Heart right ventricle (tissue), 16 donors: Measurements from ENCODE around the gene ABLIM2. TPM values are rescaled to one million over a fixed set of nuclear protein-coding genes. Genes with fewer than 3 reads are reported as not detected.

Experiments used
- ATAC-seq, 8 donors: fragments of 200-7000 bp; cut with Tn5 transposase; one replicate each; pipeline ENCODE4 v1.9.1; 2020; ENCODE audit warnings: mild to moderate bottlenecking in 8 of 8, moderate library complexity in 8 of 8, moderate number of reproducible peaks in 1 of 8
- DNase-seq, 2 donors: peaks; one replicate each; pipeline ENCODE4 v3.0.0-alpha.2; 2020
- H3K27ac ChIP-seq, 10 donors: fragments of 200-600 bp; sonication (generic) in 2 of 10; one replicate each; pipeline versions ENCODE4 v1.5.0 to v1.8.0; 2020 to 2022; ENCODE audit warnings: mild to moderate bottlenecking in 3 of 10
- H3K27me3 ChIP-seq, 7 donors: fragments of 200-600 bp; one replicate each; pipeline ENCODE4 v1.8.0; 2021 to 2022; ENCODE audit warnings: mild to moderate bottlenecking in 2 of 7
- H3K36me3 ChIP-seq, 9 donors: fragments of 200-600 bp; sonication (generic) in 1 of 9; one replicate each; pipeline versions ENCODE4 v1.5.0 to v1.8.0; 2020 to 2022; ENCODE audit warnings: mild to moderate bottlenecking in 2 of 9
- H3K4me1 ChIP-seq, 9 donors: fragments of 200-600 bp; sonication (generic) in 1 of 9; one replicate each; pipeline versions ENCODE4 v1.5.0 to v1.8.0; 2020 to 2022; ENCODE audit warnings: mild to moderate bottlenecking in 4 of 9
- H3K4me3 ChIP-seq, 10 donors: fragments of 200-600 bp; sonication (generic) in 2 of 10; one replicate each; pipeline versions ENCODE4 v1.5.0 to v1.8.0; 2020 to 2022; ENCODE audit warnings: mild to moderate bottlenecking in 7 of 10, moderate library complexity in 2 of 10
- H3K9me3 ChIP-seq, 11 donors: fragments of 200-600 bp in 10 of 11; sonication (generic) in 2 of 11; one replicate each; pipeline versions ENCODE4 v1.5.0 to v1.8.0; 2013 to 2022; ENCODE audit warnings: mild to moderate bottlenecking in 2 of 11, control low read depth in 1 of 11, moderate library complexity in 1 of 11
- CTCF ChIP-seq, 9 donors: fragments of 200-600 bp; sonication (generic) in 2 of 9; IDR thresholded peaks; one replicate each; pipeline versions ENCODE4 v1.5.0 to v1.8.0; 2021 to 2022; ENCODE audit warnings: antibody characterized with exemption in 9 of 9, mild to moderate bottlenecking in 5 of 9, moderate library complexity in 1 of 9
- WGBS, 2 donors: extraction: QIAGEN DNeasy Blood & Tissue Kit; methylation state at CpG; one replicate each; pipeline ENCODE4 v1.1.7; 2013; ENCODE audit warnings: inconsistent platforms in 1 of 2; 5-methylcytosine and 5-hydroxymethylcytosine counted together
- intact Hi-C, 10 donors: fragments of 100-400 bp; cut with DNase I; formaldehyde crosslinking; loops; one replicate each; pipeline versions ENCODE4 v1.11.1 to v1.14.2; 2022
- polyA plus RNA-seq, 2 donors: library from polyadenylated mRNA; stranded (reverse); fragments of 200-250 nt; gene quantifications; one replicate each; pipeline ENCODE4 v1.2.3, GENCODE V29; 2013
- total RNA-seq, 10 donors: library from RNA; stranded (reverse); fragmentation: NEBNext Ultra II Directional in 3 of 10; extraction: Animal tissue kit (Norgen Biotek cat#: 25700) in 3 of 10; gene quantifications; one replicate each; pipeline versions ENCODE4 v1.2.1 to v1.2.4, GENCODE V29; 2021 to 2023
- donor health status: Arrhythmogenic right ventricular cardiomyopathy.
- donor health status: ischemic (EF 13 %, LVEDD 7.1; RV severe dilation, severe dysfunction).
- donor health status: healthy with polysubstance abuse.
- donor health status: DM: no; HTN: yes; CAD: no.
- donor health status: DM: no; HTN: no; CAD: no.
- donor health status: ischemic (EF 25% LVEDD 6.9; RV normal size, moderate dysfunction).
- donor health status: ischemic (EF 25% LVEDD 5.7; RV mildly dilated, moderate dysfunction).
- donor health status: healthy.
- donor health status: DM: yes; HTN: yes; CAD: no.
- donor health status: Ischemic cardiomyopathy.
- donor health status: ischemic (EF 35%, LVEDD 5.7; RV mildly dilated, moderate dysfunction).
- donor health status: nonischemic (EF 11% LVEDD 7.7; RV severe dilation, severe dysfunction).
- donor health status: DM: yes; HTN: yes; CAD: no.
- donor health status: PGD.
- donor health status: ischemic (EF 29% LVEDD 5.4; RV normal size, mild dysfunction).
- donor health status: nonischemic (EF 23%, LVEDD 6.1; RV moderate dilation, normal function).

Gene ABLIM2
- total and polyA plus RNA-seq, 12 donors = 7.2 to 27.8 (median 17.6) TPM

- Histone ChIP-seq H3K9me3 (no peaks in the 10 kb centered on the region), H3K4me3 (no peak overlapping the region), H3K4me1 (peaks cover 0 to 3% (median 0%) of the 10 kb centered on the region in 9 donors), H3K27ac (no peak overlapping the region), H3K36me3 (no peaks in the 10 kb centered on the region), H3K27me3 (no peaks in the 10 kb centered on the region)
- intact Hi-C loops = no loop called here
- TF ChIP-seq CTCF (IDR thresholded peaks at IDR 0.05) = no peak
- WGBS, 2 donors = 73 to 77% methylated on average over 24 of the region's 24 CpGs
- ATAC-seq = no peak
- no peak for DNase-seq
Observed at GRCh38 chr4:8019396-8020365, 138.9 kb downstream of the ABLIM2 start.

DNA sequence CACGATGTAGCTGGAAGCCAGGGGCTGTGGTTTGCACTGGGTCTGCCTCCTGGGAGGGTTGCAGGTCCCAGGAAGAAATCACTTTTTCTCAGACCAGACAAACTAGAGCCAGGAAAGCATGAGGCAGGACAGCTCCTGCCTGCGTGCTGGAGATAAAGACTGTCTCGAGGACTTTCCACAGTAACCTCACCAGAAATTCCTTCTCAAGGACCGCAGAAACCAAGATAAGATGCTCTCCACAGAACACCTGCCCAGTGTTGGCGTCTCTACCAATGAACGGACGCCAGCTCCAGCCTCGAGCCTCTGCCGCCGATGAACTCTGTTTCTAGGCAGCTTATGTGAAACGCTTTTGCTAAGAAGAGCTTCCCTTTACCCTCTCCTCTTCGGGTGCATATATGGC is 142.1 kb downstream of the ABLIM2 start:
- ATAC-seq = no peak
- DNase-seq = no peak
- no peak overlapping the region for H3K4me3 ChIP-seq
- no peak for TF ChIP-seq CTCF (IDR thresholded peaks at IDR 0.05)
- no peak overlapping the region for H3K27ac ChIP-seq
- H3K9me3 ChIP-seq = no peaks in the 10 kb centered on the region
- intact Hi-C loops = no loop called here
- no peaks in the 10 kb centered on the region for H3K4me1 ChIP-seq
- no peaks in the 10 kb centered on the region for H3K27me3 ChIP-seq
- H3K36me3 ChIP-seq = no peaks in the 10 kb centered on the region
- 71 to 72% methylated on average over 12 of the region's 12 CpGs for WGBS, 2 donors

DNA sequence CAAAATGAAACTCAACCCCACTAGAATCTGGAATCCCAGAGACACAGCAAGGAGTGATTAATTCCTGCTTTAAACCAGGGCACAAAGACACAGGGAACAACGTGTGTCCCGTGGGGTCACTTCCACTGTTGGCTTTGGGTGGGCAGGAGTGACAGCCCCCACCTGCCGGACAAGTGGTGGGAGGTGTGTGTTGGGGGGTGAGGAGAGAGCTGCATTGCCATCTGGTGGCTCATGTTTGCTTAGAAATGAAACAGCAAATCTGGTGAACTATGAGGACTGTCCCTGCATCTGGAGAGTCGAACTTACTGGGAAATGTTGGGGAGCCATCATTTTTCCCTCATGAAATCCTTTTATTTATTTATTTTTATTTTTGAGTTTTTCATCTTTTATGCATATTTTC is 143.1 kb downstream of the ABLIM2 start:
- DNase-seq (no peak), ATAC-seq (peak in 1 of 8 donors; percentile 52)
- H3K27me3 ChIP-seq = no peaks in the 10 kb centered on the region
- H3K36me3 ChIP-seq = no peaks in the 10 kb centered on the region
- no peaks in the 10 kb centered on the region for H3K9me3 ChIP-seq
- intact Hi-C loops = no loop called here
- H3K27ac ChIP-seq = no peak overlapping the region
- 34 to 41% methylated on average over 4 of the region's 4 CpGs for WGBS, 2 donors
- TF ChIP-seq CTCF (IDR thresholded peaks at IDR 0.05) = peak in 7 of 9 donors; percentile 17 to 43 (median 25)
- peak overlapping the region in 1 of 10 donors; percentile 15 for H3K4me3 ChIP-seq
- H3K4me1 ChIP-seq = peaks cover 0 to 6% (median 0%) of the 10 kb centered on the region in 9 donors

- 85 to 90% methylated on average over 10 of the region's 10 CpGs for WGBS, 2 donors
Observed at GRCh38 chr4:8013976-8014726, 144.5 kb downstream of the ABLIM2 start.

More at GRCh38 chr4:8013976-8014726, 144.5 kb downstream of the ABLIM2 start:
- H3K4me3 ChIP-seq = no peak overlapping the region
- H3K36me3 ChIP-seq = no peaks in the 10 kb centered on the region
- intact Hi-C loops = no loop called here
- H3K4me1 ChIP-seq = peaks cover 0 to 10% (median 0%) of the 10 kb centered on the region in 9 donors
- no peaks in the 10 kb centered on the region for H3K27me3 ChIP-seq
- H3K27ac ChIP-seq = no peak overlapping the region
- no peak for ATAC-seq
- no peak for TF ChIP-seq CTCF (IDR thresholded peaks at IDR 0.05)
- H3K9me3 ChIP-seq = no peaks in the 10 kb centered on the region
- no peak for DNase-seq
